Measurements from ENCODE around the gene CHGA. TPM values are rescaled to one million over a fixed set of nuclear protein-coding genes. Genes with fewer than 3 reads are reported as not detected.

Gene CHGA
- total and polyA plus RNA-seq, 2 of the 8 experiments (the other 6 are each of a cell fraction or from before 2014, with no cell fraction given), result 17.5 to 28.2 TPM

GRCh38 chr14:92928258-92928629 lies 5.3 kb downstream of the CHGA start:
- H2BK15ac ChIP-seq (ENCODE audit: low read length), result no peak overlapping the region
- H3K4me2 ChIP-seq (ENCODE audit: insufficient read depth in 1 of 2, low read depth in 2 of 2, low read length in 2 of 2), result no peak overlapping the region
- no peak overlapping the region for H2BK12ac ChIP-seq (ENCODE audit: low read depth, low read length)
- FAIRE-seq (no peak), DNase-seq (ENCODE audit: low read depth in 1 of 2, low spot score in 2 of 2) (no peak)
- H3K23me2 ChIP-seq (ENCODE audit: low read depth, low read length), result peaks cover 6% of the 10 kb centered on the region; the same call in 1 of the 2 replicates
- H2BK5ac ChIP-seq (ENCODE audit: low read depth, low read length), result no peak overlapping the region
- H4K8ac ChIP-seq (ENCODE audit: extremely low read depth, insufficient read depth, low read length), result no peak overlapping the region
- H3K79me2 ChIP-seq (ENCODE audit: control insufficient read depth in 1 of 2, insufficient read depth in 2 of 2, low read length in 2 of 2), result no peaks in the 10 kb centered on the region
- TF ChIP-seq SIX5 (IDR thresholded peaks at IDR 0.05; ENCODE audit: low read depth, low read length) (no peak), RFX5 (IDR thresholded peaks at IDR 0.05; ENCODE audit: borderline replicate concordance, low read depth, low read length) (no peak), ZNF274 (IDR thresholded peaks at IDR 0.05; ENCODE audit: borderline replicate concordance, extremely low read depth, low read length) (no peak), YY1 (IDR thresholded peaks at IDR 0.05; ENCODE audit: low read depth, low read length) (no peak), POLR2AphosphoS5 (IDR thresholded peaks at IDR 0.05; ENCODE audit: low read depth, low read length) (no peak), SRF (IDR thresholded peaks at IDR 0.05; ENCODE audit: low read depth, low read length) (no peak)
- no peaks in the 10 kb centered on the region for H3K9me3 ChIP-seq (ENCODE audit: insufficient read depth in 2 of 2, low read depth in 1 of 2, low read length in 1 of 2)
- no peak overlapping the region for H3K4me3 ChIP-seq (ENCODE audit: extremely low read depth in 1 of 4, insufficient read depth in 2 of 4, low read depth in 3 of 4, low read length in 4 of 4)
- H2BK20ac ChIP-seq (ENCODE audit: low read length), result no peak overlapping the region
- no peak overlapping the region for H2AFZ ChIP-seq (ENCODE audit: low read length)
- no peak overlapping the region for H2AK5ac ChIP-seq (ENCODE audit: low read depth, low read length)
- H3K4me1 ChIP-seq (replicated peaks in 1 of 4; ENCODE audit: control insufficient read depth in 3 of 4, insufficient read depth in 4 of 4, low read length in 3 of 4), result peaks cover 0 to 11% (median 3%) of the 10 kb centered on the region in 4 experiments; a peak in 4 of 7 replicates
- H3K9ac ChIP-seq (replicated peaks in 1 of 4; ENCODE audit: extremely low read depth in 1 of 4, low read depth in 3 of 4, low read length in 3 of 4), result no peak overlapping the region
- H4K20me1 ChIP-seq (replicated peaks in 1 of 2; ENCODE audit: control insufficient read depth in 1 of 2, insufficient read depth in 2 of 2, low read length in 2 of 2), result peaks cover 0 to 2% of the 10 kb centered on the region in 2 experiments
- H3K56ac ChIP-seq (replicated peaks; ENCODE audit: insufficient read length, low read depth, low read length), result no peak overlapping the region
- H3K27me3 ChIP-seq (replicated peaks in 1 of 4; ENCODE audit: control insufficient read depth in 3 of 4, extremely low read depth in 1 of 4, insufficient read depth in 3 of 4, low read length in 3 of 4), result peaks cover 0 to 1% (median 0%) of the 10 kb centered on the region in 4 experiments; a peak in 2 of 7 replicates
- H3K4ac ChIP-seq (replicated peaks; ENCODE audit: insufficient read length, low read depth, low read length), result no peak overlapping the region
- no peak overlapping the region for H3K14ac ChIP-seq (ENCODE audit: insufficient read length)
- 100% methylated on average over 2 of the region's 3 CpGs; no CpG with 5 or more reads in 1 of the 2 experiments for WGBS, 2 experiments (ENCODE audit: extremely low coverage in 1 of 2, insufficient coverage in 1 of 2, insufficient read length in 1 of 2, insufficient replicate concordance in 2 of 2, low coverage in 1 of 2, low lambda C conversion rate in 2 of 2, missing lambda C conversion rate in 1 of 2)
- CTCF ChIA-PET (ENCODE audit: partially characterized antibody), result interaction anchor here (0.5 to 2.6 kb wide), 6 partner anchors 12 to 251 kb away, joined by 3 to 12 read pairs (median 4); no protein-coding TSS in a partner anchor
- H3K27ac ChIP-seq (ENCODE audit: low read depth, low read length), result no peak overlapping the region
- H4K5ac ChIP-seq (ENCODE audit: insufficient read length, low read depth, low read length), result no peak overlapping the region
- H3K18ac ChIP-seq (ENCODE audit: extremely low read depth, low read length), result no peak overlapping the region
- no peak overlapping the region for H2BK120ac ChIP-seq (replicated peaks; ENCODE audit: low read depth, low read length)
- no peaks in the 10 kb centered on the region for H3K79me1 ChIP-seq (ENCODE audit: low read depth, low read length)
- no peak overlapping the region for H4K91ac ChIP-seq (replicated peaks; ENCODE audit: insufficient read length, low read length)
- no peaks in the 10 kb centered on the region for H3K36me3 ChIP-seq (ENCODE audit: control insufficient read depth in 2 of 4, insufficient read depth in 4 of 4, low read length in 3 of 4)
- H3K23ac ChIP-seq (ENCODE audit: insufficient read length), result no peak overlapping the region
- POLR2A ChIA-PET (ENCODE audit: partially characterized antibody), result no interaction called here

Data from H1 (cell line).